ENCODE results near the gene PSMB8.
A peak's percentile ranks its signal among the peaks of the same experiment; 100 is the strongest.

Gene PSMB8

GRCh38 chr6:32888576-32888975, 44.7 kb upstream of the PSMB8 start (continued):
- no peak for TF ChIP-seq ZBTB26 (tag by site-specific recombination; optimal IDR thresholded peaks at IDR 0.05)
- TF ChIP-seq SCRT2 (tag by site-specific recombination; IDR thresholded peaks at IDR 0.05) = peak; percentile 91
- no peak for TF ChIP-seq ZFP41 (tag by site-specific recombination; IDR thresholded peaks at IDR 0.05; ENCODE audit: borderline replicate concordance)

- H3K9me3 ChIP-seq (ENCODE audit: control insufficient read depth, insufficient read depth, low read depth, low read length) = no peaks in the 10 kb centered on the region
- POLR2A ChIA-PET = interaction anchor here (1.0 kb wide), 1 partner anchor 84 kb away, joined by 3 read pairs; no protein-coding TSS in a partner anchor
- no peak overlapping the region for H3K27ac ChIP-seq (ENCODE audit: extremely low read depth, low read depth, low read length)
- CTCF ChIA-PET = interaction anchor here (0.7 to 7.6 kb wide), 8 partner anchors 15 to 236 kb away, joined by 3 to 185 read pairs (median 4); no protein-coding TSS in a partner anchor
- H3K4me1 ChIP-seq (ENCODE audit: control insufficient read depth, insufficient read depth, low read length) = peaks cover 4% of the 10 kb centered on the region
- H3K4me3 ChIP-seq (ENCODE audit: low read depth, low read length) = no peak overlapping the region
- no peak for TF ChIP-seq ZBTB11 (tag by site-specific recombination; conservative IDR thresholded peaks at IDR 0.05; ENCODE audit: low read depth)
- no peak for TF ChIP-seq ZNF221 (tag by site-specific recombination; IDR thresholded peaks at IDR 0.05; ENCODE audit: borderline replicate concordance)
- no peak for TF ChIP-seq YY1 (tag by site-specific recombination; IDR thresholded peaks at IDR 0.05)
- no peak for TF ChIP-seq PRDM6 (tag by site-specific recombination; IDR thresholded peaks at IDR 0.05)
- no peak for TF ChIP-seq ZNF121 (tag by site-specific recombination; IDR thresholded peaks at IDR 0.05)
- no peak for TF ChIP-seq ZNF302 (tag by site-specific recombination; IDR thresholded peaks at IDR 0.05; ENCODE audit: low read depth)
- TF ChIP-seq ZBTB44 (tag by site-specific recombination; IDR thresholded peaks at IDR 0.05) = no peak
- TF ChIP-seq TSHZ1 (tag by site-specific recombination; IDR thresholded peaks at IDR 0.05; ENCODE audit: borderline replicate concordance) = no peak
- TF ChIP-seq ZFP3 (tag by site-specific recombination; IDR thresholded peaks at IDR 0.05; ENCODE audit: low read depth) = no peak
- no peak for TF ChIP-seq ZNF324 (tag by site-specific recombination; IDR thresholded peaks at IDR 0.05)
- TF ChIP-seq HOXA7 (CRISPR knock-in tag; IDR thresholded peaks at IDR 0.05; ENCODE audit: borderline replicate concordance) = no peak
- H3K36me3 ChIP-seq (ENCODE audit: control insufficient read depth in 2 of 2, insufficient read depth in 1 of 2, low read length in 2 of 2) = no peaks in the 10 kb centered on the region
These were observed 43.8 kb upstream of the PSMB8 start for GRCh38 chr6:32887616-32888015.
